Right renal pelvis (tissue), 4 donors: ENCODE data around the gene DCLK1. TPM values are rescaled to one million over a fixed set of nuclear protein-coding genes. Genes with fewer than 3 reads are reported as not detected.
"Not testable (repeated sequence)": the region's sequence is repeated elsewhere in the genome, so short reads cannot be mapped to it uniquely, and the experiment has no call there.

Experiments
- DNase-seq, 4 donors: peaks; one replicate each; pipeline ENCODE4 v3.0.0-alpha.2; 2013; ENCODE audit warnings: low read depth in 4 of 4, low spot score in 3 of 4, missing footprints in 1 of 4
- polyA plus RNA-seq, 4 donors: library from polyadenylated mRNA; unstranded; fragments of 120-200 nt; gene quantifications; one replicate each; pipeline ENCODE4 v1.2.1, GENCODE V29; 2013; ENCODE audit not compliant: insufficient read length in 4 of 4

The DCLK1 gene
- polyA plus RNA-seq, 4 donors: 5.6 to 7.0 (median 6.3) TPM

- no peak for DNase-seq
Measured at GRCh38 chr13:36088463-36088862, 42.7 kb downstream of the DCLK1 start.

DNA sequence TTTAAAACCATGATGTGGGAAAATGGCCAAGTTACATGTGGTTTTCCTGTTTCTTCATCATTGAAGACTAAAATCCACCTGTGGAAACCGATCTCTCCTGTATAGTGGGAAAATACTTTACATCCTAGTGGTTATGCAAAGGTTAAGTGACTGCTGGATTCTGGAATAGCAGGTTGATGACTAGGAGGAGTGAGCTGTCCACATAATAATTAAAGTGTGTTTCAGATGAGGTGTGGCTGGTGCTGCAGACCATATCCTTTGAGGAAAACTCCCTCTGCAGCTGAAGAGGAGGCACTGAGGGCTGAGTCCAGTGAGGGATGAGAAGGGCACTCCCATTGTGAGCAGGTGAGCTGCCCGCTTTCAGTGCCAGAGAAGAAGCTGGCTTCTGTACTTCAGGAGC, 43.2 kb downstream of the DCLK1 start:
- DNase-seq: no peak

DNA sequence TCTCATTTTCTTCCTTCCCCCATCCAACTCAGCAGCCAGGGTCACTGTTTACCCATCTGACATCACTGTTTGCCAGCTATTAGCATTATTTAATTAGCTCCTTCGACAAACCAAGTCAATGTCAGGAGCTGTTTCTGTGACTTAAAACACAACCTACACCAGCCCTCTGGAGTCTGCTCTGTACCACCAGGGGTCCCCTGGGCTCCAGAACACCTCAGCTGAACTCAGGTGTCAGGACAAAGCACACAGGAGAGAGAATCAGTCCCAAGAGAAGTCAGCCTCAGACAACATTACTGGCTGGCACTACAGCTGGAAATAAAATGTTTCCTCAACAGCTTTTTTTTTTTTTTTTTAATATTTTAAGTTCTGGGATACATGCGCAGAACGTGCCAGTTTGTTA, 45.1 kb downstream of the DCLK1 start:
- DNase-seq: no peak

DNA sequence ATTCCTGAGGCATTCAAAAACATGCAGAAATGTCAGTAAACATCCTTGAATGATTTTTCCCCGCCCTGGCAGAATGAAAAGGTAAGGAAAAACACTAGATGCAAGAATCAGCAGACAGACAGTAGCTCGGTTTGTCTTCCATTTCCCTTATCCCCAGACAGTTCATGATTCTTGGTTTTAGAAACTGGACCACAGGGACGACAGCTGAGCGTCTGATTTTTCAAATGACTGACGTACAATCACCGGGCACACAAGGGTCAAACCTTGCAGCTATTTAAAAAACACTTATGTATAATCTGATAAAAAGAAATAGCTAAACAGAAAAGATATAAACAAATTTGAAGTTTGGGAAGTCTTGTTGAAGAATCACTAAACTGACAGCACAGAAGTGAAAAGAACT, 47.1 kb downstream of the DCLK1 start:
- DNase-seq: no peak

GRCh38 chr13:36082806-36083205, 48.4 kb downstream of the DCLK1 start:
- no peak for DNase-seq

GRCh38 chr13:36082396-36082795, 48.8 kb downstream of the DCLK1 start:
- no peak for DNase-seq

DNA sequence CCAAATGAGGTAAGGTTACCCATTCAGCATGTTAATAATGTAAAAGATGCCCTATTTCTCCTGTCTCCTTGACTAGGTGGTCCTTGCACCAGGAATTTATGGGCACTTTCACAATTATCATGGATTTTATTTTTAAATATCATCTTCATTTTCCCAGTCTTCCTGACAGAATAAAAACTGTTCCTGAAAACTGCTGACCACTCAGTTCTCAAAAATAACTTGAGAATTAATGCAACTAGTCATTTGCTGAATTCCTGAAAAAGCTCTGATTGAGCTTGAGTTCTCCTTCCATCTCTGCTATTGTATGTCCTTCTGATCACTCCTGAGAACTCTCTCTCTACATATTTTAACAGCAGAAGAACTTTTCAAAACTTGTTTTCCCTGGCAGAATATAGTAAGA, 55.0 kb downstream of the DCLK1 start:
- DNase-seq: no peak

DNA sequence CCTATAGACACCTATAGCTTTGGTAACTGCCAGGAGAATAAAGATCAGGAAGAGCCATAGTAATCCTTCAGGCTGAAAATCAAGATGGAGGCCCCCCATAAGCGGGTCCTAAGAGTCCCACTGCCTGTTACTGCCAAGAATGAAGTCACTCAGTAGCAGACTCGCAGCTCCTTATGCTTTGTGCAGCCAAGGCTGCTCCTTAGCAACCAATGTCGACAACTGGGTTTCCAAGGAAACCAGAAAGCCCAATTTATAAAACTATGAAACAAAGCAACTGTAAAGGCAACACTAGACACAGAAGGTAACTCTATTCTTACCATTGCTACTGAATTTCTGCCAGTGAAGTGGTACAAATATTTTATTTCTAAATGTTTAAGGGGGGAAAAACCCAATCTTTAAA, 56.5 kb downstream of the DCLK1 start:
- DNase-seq: no peak

- DNase-seq: no peak
Measured at GRCh38 chr13:36072152-36072935, 58.8 kb downstream of the DCLK1 start.

GRCh38 chr13:36070504-36071192, 60.5 kb downstream of the DCLK1 start:
- not testable (repeated sequence) for DNase-seq

DNA sequence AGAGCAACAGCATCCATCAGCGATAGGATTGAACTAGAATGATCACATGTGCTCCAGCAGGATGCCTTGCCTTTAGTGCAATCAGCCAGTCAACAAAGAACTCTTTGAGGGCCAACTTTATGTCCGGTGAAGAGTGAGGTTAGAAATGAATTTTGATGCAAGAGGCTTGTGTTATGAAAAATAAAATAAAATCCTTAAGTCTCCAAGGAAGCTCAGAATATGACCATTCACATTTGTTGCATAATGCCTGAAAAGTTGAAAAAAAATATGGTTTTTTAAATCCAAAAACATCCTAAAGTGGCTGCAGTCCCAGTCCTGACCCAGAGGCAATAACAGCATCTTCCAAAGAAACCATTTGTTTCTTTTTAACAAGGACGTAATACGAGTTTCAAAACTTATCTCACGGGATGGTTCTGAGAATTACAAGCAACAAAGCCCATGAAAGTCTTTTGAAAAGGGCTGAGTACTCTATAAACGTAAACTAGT, 61.3 kb downstream of the DCLK1 start:
- DNase-seq: no peak

- no peak for DNase-seq
Measured at GRCh38 chr13:36068991-36069390, 62.2 kb downstream of the DCLK1 start.

GRCh38 chr13:36068566-36068965, 62.6 kb downstream of the DCLK1 start:
- no peak for DNase-seq

DNA sequence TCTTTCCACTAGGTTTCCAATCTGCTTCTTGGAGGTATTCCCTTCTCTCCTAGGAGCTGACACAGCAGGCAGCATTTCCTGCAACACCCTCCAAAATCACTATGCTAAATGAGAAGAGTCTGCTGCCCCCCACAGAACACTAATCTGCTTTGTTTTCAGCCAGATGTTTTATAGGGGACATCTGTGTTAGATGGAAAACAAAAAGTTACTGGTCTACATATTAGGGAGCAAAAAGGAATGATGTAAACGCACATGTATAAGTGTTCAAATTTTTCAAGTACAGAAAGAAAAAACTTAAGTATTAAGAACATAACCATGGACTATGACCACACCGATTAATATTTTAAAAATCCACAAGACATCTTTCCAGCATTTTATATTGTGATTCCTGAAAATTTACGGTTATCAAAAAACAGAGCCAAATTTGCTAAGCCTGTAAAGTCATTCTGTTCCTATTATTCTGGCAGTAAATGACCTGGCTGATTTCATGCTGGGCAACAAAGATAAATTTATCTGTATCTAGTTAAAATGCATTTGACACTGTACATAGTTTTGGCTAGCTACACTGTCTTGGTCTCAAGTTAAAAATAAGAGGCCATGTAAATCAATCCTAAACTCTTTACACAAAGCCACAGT, 63.3 kb downstream of the DCLK1 start:
- no peak for DNase-seq

DNA sequence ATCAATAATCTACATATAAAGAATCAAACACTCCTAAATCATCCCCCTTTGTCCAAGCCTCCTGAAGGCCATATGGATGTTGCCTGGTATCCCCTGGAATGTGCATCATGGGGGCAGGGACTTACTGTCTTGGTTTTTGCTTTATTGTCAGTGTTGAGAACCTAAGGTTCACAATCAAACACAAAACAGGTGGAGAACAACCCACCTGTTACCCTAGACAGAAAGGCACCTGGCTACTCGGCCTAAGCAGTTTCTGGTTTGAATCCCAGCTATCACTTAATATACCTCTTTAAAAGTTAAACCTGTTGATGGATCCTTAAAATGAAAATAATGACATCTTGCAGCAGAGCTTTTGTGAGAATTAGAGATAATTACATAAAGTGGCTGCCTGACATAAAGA, 68.9 kb downstream of the DCLK1 start:
- DNase-seq: no peak

DNA sequence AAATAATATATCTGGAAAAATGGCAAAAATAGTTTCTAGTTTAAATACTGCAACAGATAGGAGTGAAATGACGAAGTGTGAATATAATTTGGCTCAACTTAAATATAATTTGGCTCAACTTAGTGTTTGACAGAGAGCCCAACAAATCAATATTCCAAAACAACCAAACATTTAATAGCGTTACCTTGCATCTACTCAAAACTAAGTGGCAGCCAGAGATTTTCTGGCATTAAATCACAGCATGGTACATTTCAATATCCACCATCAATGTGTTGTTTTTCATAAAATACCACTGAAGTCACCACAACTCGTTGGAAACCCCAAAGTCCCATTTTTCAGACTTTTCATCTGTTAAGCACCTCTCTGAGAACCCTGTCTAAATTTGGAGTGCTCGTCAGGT, 69.6 kb downstream of the DCLK1 start:
- DNase-seq: no peak

- no peak for DNase-seq
Measured at GRCh38 chr13:36061054-36061453, 70.1 kb downstream of the DCLK1 start.

DNA sequence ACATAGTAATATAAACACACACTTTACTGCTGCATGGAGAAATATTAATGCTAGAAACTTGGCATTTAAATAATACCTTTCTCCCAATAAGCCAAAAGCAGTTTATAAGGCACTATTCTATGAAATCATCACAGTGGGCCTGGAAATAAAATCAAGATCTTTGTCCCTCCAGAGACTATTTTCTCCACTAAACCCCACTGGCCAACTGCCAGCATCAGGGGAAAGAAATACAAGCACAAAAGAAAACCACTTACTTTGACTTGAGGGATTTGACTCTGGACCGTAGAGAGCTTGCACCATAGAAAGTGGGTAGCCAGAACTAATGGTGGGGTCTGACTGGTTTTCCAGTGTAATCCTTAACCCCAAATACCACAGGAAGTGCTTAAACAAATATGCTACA, 71.9 kb downstream of the DCLK1 start:
- no peak for DNase-seq

DNA sequence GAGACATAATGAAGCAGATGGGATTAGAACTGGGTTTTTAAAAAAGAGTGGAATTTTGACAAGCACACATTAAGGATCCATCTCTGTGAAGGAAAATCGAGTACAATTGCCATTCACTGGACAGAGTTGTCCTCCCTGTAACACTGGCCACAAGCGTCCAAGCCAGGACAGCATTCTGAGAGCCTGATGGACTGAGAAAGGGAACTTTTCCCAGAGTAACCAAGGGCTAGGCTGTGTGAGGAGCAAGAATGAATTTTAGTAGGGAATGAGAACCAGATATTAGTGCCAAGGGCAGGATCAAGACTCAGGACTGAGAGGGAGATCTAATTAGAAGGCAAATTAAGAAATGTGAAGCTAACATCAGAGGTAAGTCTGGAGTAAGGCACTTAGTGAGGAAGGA, 73.1 kb downstream of the DCLK1 start:
- DNase-seq: no peak

- no peak for DNase-seq
Measured at GRCh38 chr13:36057547-36057946, 73.6 kb downstream of the DCLK1 start.

DNA sequence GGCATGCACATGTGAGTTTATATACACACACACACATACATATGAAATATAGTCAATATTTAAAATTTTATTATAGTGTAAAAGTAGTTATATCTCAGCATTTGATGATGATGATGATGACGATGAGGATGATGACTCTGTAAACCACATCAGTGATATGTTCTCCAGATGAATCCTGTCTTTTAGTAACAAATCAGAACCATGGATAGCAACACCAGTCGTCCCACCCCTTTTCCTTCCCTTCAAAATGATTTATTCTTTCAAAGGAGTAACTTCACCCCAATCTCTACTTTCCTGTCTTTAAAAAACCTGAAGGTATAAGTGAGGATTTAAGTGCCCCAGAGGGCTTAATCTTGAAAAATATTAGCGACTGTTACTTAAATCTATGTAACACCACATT, 74.1 kb downstream of the DCLK1 start:
- no peak for DNase-seq

- no peak for DNase-seq
Measured at GRCh38 chr13:36055366-36055765, 75.8 kb downstream of the DCLK1 start.
